Ishikawa (cell line): ENCODE data around the gene USPL1.

Experiments
- CEBPB ChIP-seq: IDR thresholded peaks from 2 replicates; pipeline ENCODE4 v1.6.1; 2012
- CREB1 ChIP-seq: IDR thresholded peaks from 2 replicates; pipeline ENCODE4 v1.6.1; 2012; ENCODE audit warnings: low read depth
- EGR1 ChIP-seq: IDR thresholded peaks from 2 replicates; pipeline ENCODE4 v1.6.1; 2012
- EP300 ChIP-seq: IDR thresholded peaks from 2 replicates; pipeline ENCODE4 v1.6.1; 2012; ENCODE audit warnings: borderline replicate concordance
- FOXM1 ChIP-seq: IDR thresholded peaks from 2 replicates; pipeline ENCODE4 v1.6.1; 2012; ENCODE audit warnings: low read depth, borderline replicate concordance
- MAX ChIP-seq: IDR thresholded peaks from 2 replicates; pipeline ENCODE4 v1.6.1; 2012
- NFIC ChIP-seq: IDR thresholded peaks from 2 replicates; pipeline ENCODE4 v1.6.1; 2012
- RAD21 ChIP-seq: IDR thresholded peaks from 2 replicates; pipeline ENCODE4 v1.6.1; 2012; ENCODE audit warnings: low read depth
- REST ChIP-seq: IDR thresholded peaks from 2 replicates; pipeline ENCODE4 v1.6.1; 2012; ENCODE audit warnings: low read depth, mild to moderate bottlenecking
- TAF1 ChIP-seq: IDR thresholded peaks from 2 replicates; pipeline ENCODE4 v1.6.1; 2012; ENCODE audit warnings: low read depth, mild to moderate bottlenecking
- TCF12 ChIP-seq: IDR thresholded peaks from 2 replicates; pipeline ENCODE4 v1.6.1; 2012; ENCODE audit warnings: low read depth
- TEAD4 ChIP-seq: IDR thresholded peaks from 2 replicates; pipeline ENCODE4 v1.6.1; 2012
- USF1 ChIP-seq: IDR thresholded peaks from 2 replicates; pipeline ENCODE4 v1.6.1; 2012
- YY1 ChIP-seq: IDR thresholded peaks from 2 replicates; pipeline ENCODE4 v1.6.1; 2012; ENCODE audit warnings: low read depth
- ZBTB7A ChIP-seq: IDR thresholded peaks from 2 replicates; pipeline ENCODE4 v1.6.1; 2012; ENCODE audit warnings: low read depth

The USPL1 gene

GRCh38 chr13:30601836-30602235 is 15.9 kb upstream of the USPL1 start:
- TF ChIP-seq YY1, result no peak
- TF ChIP-seq TCF12, result no peak
- TF ChIP-seq ZBTB7A, result no peak
- no peak for TF ChIP-seq TEAD4
- TF ChIP-seq CREB1, result no peak
- no peak for TF ChIP-seq EGR1
- no peak for TF ChIP-seq RAD21
- TF ChIP-seq EP300, result no peak
- no peak for TF ChIP-seq USF1
- no peak for TF ChIP-seq MAX

- TF ChIP-seq MAX, result no peak
- TF ChIP-seq NFIC, result no peak
- no peak for TF ChIP-seq TAF1
- TF ChIP-seq EP300, result no peak
- no peak for TF ChIP-seq YY1
- TF ChIP-seq TCF12, result no peak
Measured at GRCh38 chr13:30605052-30605451, 12.7 kb upstream of the USPL1 start.

GRCh38 chr13:30607908-30608307 is 9.8 kb upstream of the USPL1 start:
- TF ChIP-seq RAD21 (no peak), ZBTB7A (no peak), EP300 (no peak), CEBPB (no peak), NFIC (no peak), TCF12 (no peak), USF1 (no peak), TEAD4 (no peak), CREB1 (no peak), MAX (no peak), REST (no peak), TAF1 (no peak), YY1 (no peak), FOXM1 (no peak), EGR1 (no peak)

GRCh38 chr13:30608364-30608763 is 9.4 kb upstream of the USPL1 start:
- no peak for TF ChIP-seq ZBTB7A
- TF ChIP-seq EP300, result no peak
- no peak for TF ChIP-seq YY1
- no peak for TF ChIP-seq EGR1
- TF ChIP-seq MAX, result no peak
- TF ChIP-seq TEAD4, result no peak
- no peak for TF ChIP-seq CREB1
- TF ChIP-seq RAD21, result no peak
- no peak for TF ChIP-seq FOXM1
- TF ChIP-seq TCF12, result no peak
- TF ChIP-seq NFIC, result no peak
- TF ChIP-seq CEBPB, result no peak
- no peak for TF ChIP-seq REST
- no peak for TF ChIP-seq TAF1

GRCh38 chr13:30610311-30610710 is 7.4 kb upstream of the USPL1 start:
- no peak for TF ChIP-seq TCF12
- no peak for TF ChIP-seq EP300
- TF ChIP-seq RAD21, result no peak
- TF ChIP-seq CEBPB, result no peak
- no peak for TF ChIP-seq YY1
- TF ChIP-seq NFIC, result no peak
- TF ChIP-seq ZBTB7A, result no peak
- TF ChIP-seq MAX, result no peak
- no peak for TF ChIP-seq TAF1
- TF ChIP-seq REST, result no peak
- no peak for TF ChIP-seq CREB1
- TF ChIP-seq EGR1, result no peak
- no peak for TF ChIP-seq USF1
- no peak for TF ChIP-seq TEAD4
- no peak for TF ChIP-seq FOXM1
